ENCODE data around the gene RPUSD2.
"Not testable (repeated sequence)": the region's sequence is repeated elsewhere in the genome, so short reads cannot be mapped to it uniquely, and the experiment has no call there.

Gene RPUSD2

DNA sequence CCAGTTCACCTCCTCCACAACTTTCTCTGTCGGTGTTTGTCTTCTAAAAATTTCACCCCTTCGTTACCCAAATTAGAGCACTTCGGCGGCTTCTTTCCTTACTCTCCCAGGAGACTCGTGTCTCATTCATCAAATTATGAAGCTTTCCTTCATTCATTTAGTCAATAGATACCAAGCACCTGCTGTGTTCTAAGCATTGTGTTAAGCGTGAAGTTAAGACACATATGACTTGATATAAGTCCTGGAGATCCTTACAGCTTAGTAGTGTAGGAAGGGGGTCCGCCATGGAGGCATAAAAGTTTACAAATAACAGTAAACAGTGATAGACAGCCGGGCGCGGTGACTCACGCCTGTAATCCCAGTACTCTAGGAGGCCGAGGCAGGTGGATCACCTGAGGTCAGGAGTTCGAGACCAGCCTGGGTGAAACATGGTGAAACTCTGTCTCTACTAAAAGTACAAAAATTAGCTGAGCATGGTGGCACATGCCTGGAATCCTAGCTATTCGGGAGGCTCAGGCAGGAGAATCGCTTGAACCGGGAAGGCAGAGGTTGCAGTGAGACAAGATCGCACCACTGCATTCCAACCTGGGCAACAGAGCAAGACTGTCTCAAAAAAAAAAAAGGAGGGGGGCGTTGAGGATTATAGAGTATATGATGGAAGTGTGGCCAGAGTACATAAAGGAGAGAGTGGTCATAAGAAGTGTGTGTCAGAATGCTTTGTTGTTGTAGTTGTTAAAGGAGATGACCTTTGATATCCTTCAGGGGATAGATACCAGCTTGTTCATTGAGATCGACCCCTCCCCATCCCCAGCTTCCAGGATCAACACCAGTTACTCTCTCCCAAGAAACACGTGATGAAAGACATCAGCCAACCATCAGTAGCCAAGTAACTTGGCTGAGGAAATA, 3.5 kb upstream of the RPUSD2 start:
- DNase-seq, result no peak

DNA sequence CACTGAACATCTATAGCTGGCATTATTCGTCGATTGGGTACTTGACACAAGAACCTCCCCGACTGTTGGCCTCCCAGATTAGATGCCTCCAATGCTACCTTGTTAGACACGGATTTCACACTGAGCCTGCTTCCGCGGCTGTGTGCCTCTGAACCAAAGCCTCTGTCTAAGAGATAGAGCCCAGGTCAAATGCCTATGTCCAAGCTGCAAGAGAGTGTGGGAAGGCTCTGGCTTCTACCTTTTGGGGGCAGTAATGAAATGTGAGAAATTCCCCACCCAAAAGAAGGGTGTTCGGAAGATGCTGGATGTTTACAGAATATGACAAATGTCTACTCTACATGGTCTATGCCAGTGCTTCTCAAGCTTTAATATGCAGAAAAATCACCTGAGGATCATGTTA, 2.0 kb upstream of the RPUSD2 start:
- DNase-seq, result no peak

- no peak for DNase-seq
Observed at GRCh38 chr15:40575113-40575512, 6.0 kb downstream of the RPUSD2 start.

GRCh38 chr15:40576914-40577313, 7.8 kb downstream of the RPUSD2 start:
- DNase-seq, result not testable (repeated sequence)

- DNase-seq, result no peak
Observed at GRCh38 chr15:40578892-40579291, 9.8 kb downstream of the RPUSD2 start.

DNA sequence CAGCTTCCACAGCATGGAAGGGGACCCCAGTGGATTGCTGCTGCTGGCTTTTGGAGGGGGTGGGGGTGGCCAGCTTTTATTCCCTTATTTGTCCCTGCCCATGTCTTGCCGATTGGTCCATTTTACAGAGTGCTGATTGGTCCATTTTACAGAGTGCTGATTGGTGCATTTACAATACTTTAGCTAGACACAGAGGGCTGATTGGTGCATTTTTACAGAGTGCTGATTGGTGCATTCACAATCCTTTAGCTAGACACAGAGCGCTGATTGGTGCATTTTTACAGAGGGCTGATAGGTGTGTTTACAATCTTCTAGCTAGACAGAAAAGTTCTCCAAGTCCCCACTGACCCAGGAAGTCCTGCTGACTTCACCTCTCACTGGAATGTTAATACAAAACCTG, 12.7 kb downstream of the RPUSD2 start:
- not testable (repeated sequence) for DNase-seq

DNA sequence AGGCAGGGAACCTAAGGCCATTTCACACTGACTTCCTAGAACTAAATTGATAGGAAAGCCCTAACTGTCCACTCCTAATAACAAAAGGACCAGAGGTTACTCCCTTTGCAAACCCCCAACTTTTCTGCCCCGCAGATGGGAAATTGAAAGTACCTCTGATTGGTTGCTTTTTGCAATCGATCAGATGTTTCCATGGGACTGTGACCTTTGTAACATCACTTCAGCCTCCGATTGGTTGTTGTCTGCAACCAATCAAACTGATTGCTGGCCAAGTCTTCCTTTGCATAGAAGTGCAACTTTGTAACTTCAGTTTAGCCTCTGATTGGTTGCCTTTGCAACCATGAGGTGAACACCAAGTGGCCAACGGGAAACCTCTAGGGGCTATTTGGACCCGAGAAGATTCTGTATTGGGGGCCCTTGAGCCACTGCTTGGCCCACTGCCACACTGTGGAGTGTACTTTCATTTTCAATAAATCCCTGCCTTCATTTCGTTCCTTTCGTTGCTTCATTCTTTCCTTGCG, 13.7 kb downstream of the RPUSD2 start:
- DNase-seq, result no peak

- DNase-seq, result no peak
Observed at GRCh38 chr15:40584191-40584590, 15.1 kb downstream of the RPUSD2 start.

DNA sequence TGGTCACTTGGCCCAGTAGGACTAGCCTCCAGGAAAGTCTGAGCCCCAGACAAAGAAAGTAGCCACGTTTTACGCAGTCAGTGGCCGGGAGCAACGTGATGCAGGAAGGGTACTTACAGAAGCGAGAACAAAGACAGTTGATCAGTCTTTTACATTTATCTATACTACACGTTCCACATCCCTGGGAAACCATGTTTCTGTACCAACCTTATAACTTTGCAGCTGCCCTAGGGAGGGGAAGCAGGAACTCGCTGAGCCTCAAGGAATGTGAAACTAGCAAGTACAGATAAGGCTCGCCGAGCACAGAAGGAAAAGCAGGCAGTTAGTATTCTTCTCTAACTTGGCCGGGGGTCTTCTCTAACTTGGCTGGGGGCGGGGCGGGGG, 21.6 kb downstream of the RPUSD2 start:
- no peak for DNase-seq

DNA sequence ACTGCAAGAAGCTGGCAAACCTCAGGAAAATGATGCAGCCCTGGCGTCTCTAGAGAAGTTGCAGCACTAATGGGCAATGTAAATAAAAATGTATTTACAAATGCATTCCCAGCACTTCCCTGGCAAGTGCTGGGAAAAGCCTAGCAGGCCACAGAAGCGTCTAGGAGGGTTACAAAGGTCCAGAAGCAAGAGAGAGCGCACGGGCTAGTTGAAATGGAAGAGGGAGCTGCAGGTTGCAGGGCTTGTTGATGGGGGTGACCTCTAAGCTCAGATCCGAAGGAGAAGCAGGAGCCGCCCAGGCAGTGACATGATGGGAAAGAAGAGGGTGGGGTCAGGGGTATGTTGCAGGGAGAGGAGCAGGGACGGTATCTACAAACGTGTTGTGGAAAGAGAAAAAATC, 22.3 kb downstream of the RPUSD2 start:
- no peak for DNase-seq

GRCh38 chr15:40593165-40593564, 24.1 kb downstream of the RPUSD2 start:
- no peak for DNase-seq

- peak; percentile 94 for DNase-seq
Observed at GRCh38 chr15:40593588-40594428, 24.7 kb downstream of the RPUSD2 start, which contains the start of gene KNL1. TSS of gene KNL1 (plus strand) at chr15:40594249. CDS start at chr15:40602932, 8,683 bp downstream.

GRCh38 chr15:40594429-40594836, 25.3 kb downstream of the RPUSD2 start:
- no peak for DNase-seq

DNA sequence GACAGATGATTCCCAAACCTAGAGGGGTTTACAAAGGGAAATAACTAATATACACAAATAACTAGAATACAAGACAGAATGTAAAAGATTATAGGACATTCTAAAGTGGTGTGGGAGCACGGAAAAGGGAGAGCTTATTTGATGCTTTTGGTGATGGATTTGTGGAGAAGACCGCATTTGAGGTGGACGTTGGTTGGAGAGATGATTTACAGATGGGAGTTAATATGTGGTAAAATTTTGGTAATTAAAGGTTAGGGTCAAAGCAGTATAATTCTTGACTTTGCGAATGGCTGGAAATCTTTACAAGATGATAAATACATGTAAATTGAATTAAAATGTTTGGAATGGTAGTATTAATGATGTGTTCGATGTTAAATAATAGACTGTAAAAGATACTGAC, 26.1 kb downstream of the RPUSD2 start:
- DNase-seq, result no peak

DNA sequence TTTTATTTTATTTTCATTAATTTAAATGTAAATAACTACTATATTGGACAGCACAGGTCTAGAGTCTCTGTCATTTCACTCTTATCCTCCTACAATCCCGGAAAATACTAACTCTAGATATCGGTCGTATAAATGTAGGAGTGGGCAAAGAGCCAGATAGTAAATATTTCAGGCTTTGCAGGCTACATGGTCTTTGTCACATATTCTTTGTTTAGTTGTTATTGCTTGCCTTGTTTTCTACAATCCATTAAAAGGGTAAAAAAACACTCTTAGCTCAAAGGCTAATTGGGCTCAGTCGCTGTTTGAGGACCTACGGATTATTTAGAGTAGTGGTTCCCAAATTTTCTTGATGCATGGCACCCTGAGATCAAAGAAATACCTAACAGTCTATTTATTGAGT, 26.7 kb downstream of the RPUSD2 start:
- DNase-seq, result no peak

- DNase-seq, result no peak
Observed at GRCh38 chr15:40597024-40597423, 27.9 kb downstream of the RPUSD2 start.

DNA sequence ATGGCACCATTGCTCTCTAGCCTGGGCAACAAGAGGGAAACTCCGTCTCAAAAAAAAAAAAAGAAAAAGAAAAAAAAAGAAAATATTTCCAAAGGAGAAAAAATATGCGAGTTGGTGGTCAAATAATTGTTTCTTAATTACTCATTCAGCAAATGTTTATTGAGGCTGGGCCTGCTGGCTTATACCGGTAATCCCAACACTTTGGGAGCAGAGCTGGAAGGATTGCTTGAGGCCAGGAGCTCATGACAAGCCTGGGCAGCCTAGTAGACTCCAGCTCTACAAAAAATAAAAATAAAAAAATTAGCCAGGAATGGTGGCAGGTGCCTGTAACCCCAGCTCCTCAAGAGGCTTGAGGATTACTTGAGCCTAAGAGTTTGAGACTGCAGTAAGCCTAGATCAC, 29.0 kb downstream of the RPUSD2 start:
- peak; percentile 21 for DNase-seq

DNA sequence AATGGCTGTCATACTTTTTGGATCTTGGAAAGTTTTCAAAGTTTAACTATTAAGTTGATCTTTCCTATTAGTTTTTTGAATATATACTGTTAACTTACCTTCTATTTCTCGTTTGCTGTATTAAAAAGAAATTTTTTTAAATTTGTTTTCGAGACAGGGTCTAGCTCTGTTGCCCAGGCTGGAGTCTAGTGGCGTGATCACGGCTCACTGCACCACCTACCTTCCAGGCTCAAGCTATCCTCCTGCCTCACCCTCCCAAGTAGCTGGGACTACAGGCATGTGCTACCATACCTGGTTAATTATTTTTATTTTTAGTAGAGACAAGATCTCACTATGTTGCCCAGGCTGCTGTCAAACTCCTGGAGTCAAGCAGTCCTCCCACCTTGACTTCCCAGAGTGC, 29.6 kb downstream of the RPUSD2 start:
- no peak for DNase-seq

DNA sequence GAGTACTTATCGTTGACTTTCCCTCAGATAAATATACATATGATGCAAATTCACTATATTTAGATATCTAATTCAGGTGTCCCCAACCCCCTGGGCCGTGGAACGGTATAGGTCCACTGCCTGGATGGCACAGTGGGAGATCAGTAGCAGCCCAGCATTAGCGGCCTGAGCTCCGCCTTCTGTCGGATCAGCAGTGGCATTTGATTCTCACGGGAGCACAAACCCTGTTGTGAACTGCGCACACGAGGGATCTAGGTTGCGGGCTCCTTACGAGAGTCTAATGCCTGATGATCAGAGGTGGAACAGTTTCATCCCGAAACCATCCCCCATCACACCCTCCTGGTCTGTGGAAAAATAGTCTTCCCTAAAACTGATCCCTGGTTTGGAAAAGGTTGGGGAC, 31.9 kb downstream of the RPUSD2 start:
- no peak for DNase-seq

GRCh38 chr15:40603935-40604334, 34.8 kb downstream of the RPUSD2 start:
- no peak for DNase-seq

DNA sequence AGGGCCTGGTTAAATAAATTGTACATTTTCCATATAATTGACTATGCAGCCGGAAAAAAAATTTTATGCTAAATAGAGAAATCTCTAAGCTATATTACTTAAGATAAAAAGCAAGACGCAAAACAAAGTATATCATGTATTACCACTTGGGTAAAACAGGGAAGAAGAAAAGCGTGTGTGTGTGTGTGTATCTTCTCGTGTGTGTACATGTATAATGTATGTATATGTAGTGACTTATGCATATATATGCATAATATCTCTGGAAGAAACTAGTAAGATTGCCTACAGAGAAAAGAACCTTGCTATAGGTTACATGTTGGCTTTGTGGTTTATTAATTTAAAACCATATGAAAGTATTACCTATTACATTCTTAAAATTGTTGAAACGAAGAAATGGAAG, 44.0 kb downstream of the RPUSD2 start:
- no peak for DNase-seq

DNA sequence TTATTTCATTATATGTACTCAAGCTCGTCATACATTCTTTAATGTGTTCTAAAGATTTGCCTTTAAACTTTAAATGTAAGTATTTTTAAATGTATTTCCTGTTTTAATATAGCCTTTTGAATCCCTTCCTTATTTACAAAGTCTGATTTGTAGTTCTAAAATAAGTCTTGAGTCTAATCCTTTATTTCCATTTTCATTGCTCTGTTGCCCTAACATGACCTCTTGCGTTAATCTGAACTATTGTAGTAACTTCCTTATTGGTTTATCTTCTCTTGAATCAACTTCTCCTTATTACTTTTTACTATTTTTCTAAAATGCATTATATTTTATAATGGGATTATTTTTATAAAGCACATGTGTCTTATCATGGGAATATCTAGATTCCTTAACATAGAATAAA, 48.9 kb downstream of the RPUSD2 start:
- DNase-seq, result no peak

DNA sequence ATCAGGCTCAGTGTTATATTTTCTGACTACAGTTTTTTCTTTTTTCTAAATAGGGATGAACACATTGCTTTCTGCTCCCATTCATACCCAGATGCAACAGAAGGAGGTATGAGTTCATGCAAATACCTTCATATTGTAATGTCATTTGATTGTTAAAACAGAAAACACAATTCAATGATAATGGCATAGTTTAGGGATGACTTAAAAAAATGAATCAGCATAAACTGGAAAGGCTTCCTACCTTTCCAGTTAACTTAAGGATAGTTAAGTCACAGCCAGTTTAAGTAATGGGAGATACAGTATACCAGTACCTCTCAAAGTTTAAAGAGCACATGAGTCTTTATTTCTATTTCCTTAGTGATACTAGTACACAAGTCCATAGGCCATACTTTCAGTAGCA, 49.8 kb downstream of the RPUSD2 start:
- no peak for DNase-seq
